Adipocyte (in vitro differentiated cells): ENCODE measurements around the gene RGS16.

Source experiments
- DNase-seq: peaks from one replicate; pipeline ENCODE4 v3.0.0-alpha.2; 2015; ENCODE audit warnings: low read depth
- H3K27me3 ChIP-seq: replicated peaks from 2 replicates; pipeline ENCODE4 v1.7.0; 2013; ENCODE audit warnings: mild to moderate bottlenecking, low read length, moderate library complexity; ENCODE audit not compliant: control insufficient read depth, insufficient read depth
- H3K36me3 ChIP-seq: 2 replicates; pipeline ENCODE4 v1.7.0; 2013; ENCODE audit warnings: low read length, mild to moderate bottlenecking, moderate library complexity; ENCODE audit not compliant: control insufficient read depth, insufficient read depth, severe bottlenecking
- H3K4me1 ChIP-seq: 2 replicates; pipeline ENCODE4 v1.7.0; 2013; ENCODE audit warnings: mild to moderate bottlenecking, low read length, moderate library complexity; ENCODE audit not compliant: control insufficient read depth, insufficient read depth
- H3K4me3 ChIP-seq: 2 replicates; pipeline ENCODE4 v1.7.0; 2013; ENCODE audit warnings: mild to moderate bottlenecking, low read length, moderate library complexity
- H3K9ac ChIP-seq: 2 replicates; pipeline ENCODE4 v1.7.0; 2013; ENCODE audit warnings: mild to moderate bottlenecking, low read length, moderate library complexity
- H3K9me3 ChIP-seq: 2 replicates; pipeline ENCODE4 v1.7.0; 2013; ENCODE audit warnings: mild to moderate bottlenecking, low read length, moderate library complexity; ENCODE audit not compliant: control insufficient read depth

Gene RGS16

GRCh38 chr1:182629080-182629479 is 24.9 kb upstream of the RGS16 start:
- Histone ChIP-seq H3K27me3 (no peaks in the 10 kb centered on the region), H3K4me1 (peaks cover 16% of the 10 kb centered on the region), H3K36me3 (no peaks in the 10 kb centered on the region), H3K4me3 (no peak overlapping the region), H3K9me3 (no peaks in the 10 kb centered on the region), H3K9ac (no peak overlapping the region)
- no peak for DNase-seq

GRCh38 chr1:182628657-182629056 is 24.5 kb upstream of the RGS16 start:
- DNase-seq, result no peak
- H3K9me3 ChIP-seq, result no peaks in the 10 kb centered on the region

GRCh38 chr1:182627622-182628021 is 23.4 kb upstream of the RGS16 start:
- Histone ChIP-seq H3K27me3 (no peaks in the 10 kb centered on the region), H3K9ac (no peak overlapping the region)
- DNase-seq, result no peak

More at GRCh38 chr1:182628657-182629056, 24.5 kb upstream of the RGS16 start:
- Histone ChIP-seq H3K36me3 (no peaks in the 10 kb centered on the region), H3K4me3 (no peak overlapping the region), H3K9ac (no peak overlapping the region), H3K27me3 (no peaks in the 10 kb centered on the region), H3K4me1 (peaks cover 19% of the 10 kb centered on the region)

GRCh38 chr1:182626527-182626926 is 22.3 kb upstream of the RGS16 start:
- Histone ChIP-seq H3K36me3 (no peaks in the 10 kb centered on the region), H3K4me1 (peaks cover 30% of the 10 kb centered on the region), H3K9ac (no peak overlapping the region), H3K9me3 (no peaks in the 10 kb centered on the region), H3K4me3 (no peak overlapping the region), H3K27me3 (no peaks in the 10 kb centered on the region)
- no peak for DNase-seq

More at GRCh38 chr1:182627622-182628021, 23.4 kb upstream of the RGS16 start:
- no peak overlapping the region for H3K4me3 ChIP-seq
- H3K36me3 ChIP-seq, result no peaks in the 10 kb centered on the region
- H3K9me3 ChIP-seq, result no peaks in the 10 kb centered on the region
- H3K4me1 ChIP-seq, result peaks cover 30% of the 10 kb centered on the region

GRCh38 chr1:182625719-182626504 is 21.7 kb upstream of the RGS16 start:
- Histone ChIP-seq H3K27me3 (no peaks in the 10 kb centered on the region), H3K4me3 (no peak overlapping the region), H3K4me1 (peaks cover 30% of the 10 kb centered on the region), H3K9me3 (no peaks in the 10 kb centered on the region), H3K36me3 (no peaks in the 10 kb centered on the region), H3K9ac (no peak overlapping the region)
- DNase-seq, result peak; percentile 73

GRCh38 chr1:182625024-182625423 is 20.8 kb upstream of the RGS16 start:
- no peaks in the 10 kb centered on the region for H3K27me3 ChIP-seq
- peaks cover 30% of the 10 kb centered on the region for H3K4me1 ChIP-seq
- DNase-seq, result no peak
- no peak overlapping the region for H3K9ac ChIP-seq
- H3K9me3 ChIP-seq, result no peaks in the 10 kb centered on the region
- no peak overlapping the region for H3K4me3 ChIP-seq
- H3K36me3 ChIP-seq, result no peaks in the 10 kb centered on the region

- H3K4me1 ChIP-seq, result peaks cover 30% of the 10 kb centered on the region
- H3K4me3 ChIP-seq, result no peak overlapping the region
- H3K9ac ChIP-seq, result no peak overlapping the region
- no peak for DNase-seq
- H3K27me3 ChIP-seq, result no peaks in the 10 kb centered on the region
- H3K9me3 ChIP-seq, result no peaks in the 10 kb centered on the region
- H3K36me3 ChIP-seq, result no peaks in the 10 kb centered on the region
Measured at GRCh38 chr1:182624577-182624976, 20.4 kb upstream of the RGS16 start.

GRCh38 chr1:182622901-182623528 is 18.8 kb upstream of the RGS16 start:
- DNase-seq, result no peak
- Histone ChIP-seq H3K4me1 (peaks cover 32% of the 10 kb centered on the region), H3K27me3 (no peaks in the 10 kb centered on the region), H3K36me3 (no peaks in the 10 kb centered on the region), H3K9me3 (no peaks in the 10 kb centered on the region), H3K9ac (peak overlapping the region; percentile 6), H3K4me3 (peak overlapping the region; percentile 25)

- Histone ChIP-seq H3K4me1 (peaks cover 40% of the 10 kb centered on the region), H3K27me3 (no peaks in the 10 kb centered on the region), H3K9ac (no peak overlapping the region), H3K4me3 (no peak overlapping the region), H3K36me3 (no peaks in the 10 kb centered on the region), H3K9me3 (no peaks in the 10 kb centered on the region)
- DNase-seq, result no peak
Measured at GRCh38 chr1:182621906-182622305, 17.7 kb upstream of the RGS16 start.

GRCh38 chr1:182620924-182621585 is 16.9 kb upstream of the RGS16 start:
- DNase-seq, result no peak
- Histone ChIP-seq H3K27me3 (no peaks in the 10 kb centered on the region), H3K9me3 (no peaks in the 10 kb centered on the region), H3K4me3 (no peak overlapping the region), H3K36me3 (no peaks in the 10 kb centered on the region), H3K9ac (no peak overlapping the region), H3K4me1 (peaks cover 41% of the 10 kb centered on the region)

GRCh38 chr1:182617734-182618351 is 13.7 kb upstream of the RGS16 start:
- Histone ChIP-seq H3K4me3 (no peak overlapping the region), H3K27me3 (no peaks in the 10 kb centered on the region), H3K36me3 (no peaks in the 10 kb centered on the region), H3K9me3 (no peaks in the 10 kb centered on the region), H3K9ac (no peak overlapping the region), H3K4me1 (peaks cover 38% of the 10 kb centered on the region)
- peak; percentile 52 for DNase-seq
